ENCODE results near the gene OAT.

The OAT gene

GRCh38 chr10:124394583-124394982 is 24.1 kb downstream of the OAT start:
- no peak for DNase-seq

DNA sequence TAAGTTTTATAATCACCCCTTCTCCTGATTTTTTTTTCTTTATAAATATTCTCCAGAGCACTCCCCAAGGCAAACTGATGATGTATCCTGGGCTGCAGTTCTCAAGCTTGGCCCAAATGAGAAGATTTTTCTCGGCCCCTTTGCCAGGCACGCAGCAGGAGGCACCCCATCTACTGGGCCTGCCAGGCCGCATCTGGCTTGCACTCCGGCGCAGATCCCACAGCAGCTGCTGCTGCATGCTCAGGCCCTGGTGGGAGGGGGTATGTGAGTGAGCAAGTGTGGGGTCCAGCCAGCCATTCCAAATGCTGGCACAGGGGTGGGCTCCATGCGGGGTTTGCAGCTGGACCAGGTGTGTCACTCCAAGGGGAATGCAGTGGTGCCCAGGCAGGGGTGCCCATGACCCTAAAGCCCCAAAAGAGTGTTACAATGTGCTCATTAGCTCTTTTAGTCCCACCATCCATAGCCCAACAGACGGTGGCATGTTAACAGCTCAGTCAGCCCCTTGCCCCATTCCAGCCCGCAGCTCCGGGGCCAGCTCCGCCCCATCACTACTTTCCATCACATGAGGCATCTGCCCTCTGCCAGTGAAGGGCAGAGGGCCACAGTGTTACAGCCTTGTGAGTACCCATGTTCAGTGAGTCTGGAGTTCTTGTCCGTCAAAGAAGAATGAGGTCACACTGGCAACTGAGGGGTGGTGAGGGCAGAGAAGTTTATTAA is 25.9 kb downstream of the OAT start:
- no peak for DNase-seq

DNA sequence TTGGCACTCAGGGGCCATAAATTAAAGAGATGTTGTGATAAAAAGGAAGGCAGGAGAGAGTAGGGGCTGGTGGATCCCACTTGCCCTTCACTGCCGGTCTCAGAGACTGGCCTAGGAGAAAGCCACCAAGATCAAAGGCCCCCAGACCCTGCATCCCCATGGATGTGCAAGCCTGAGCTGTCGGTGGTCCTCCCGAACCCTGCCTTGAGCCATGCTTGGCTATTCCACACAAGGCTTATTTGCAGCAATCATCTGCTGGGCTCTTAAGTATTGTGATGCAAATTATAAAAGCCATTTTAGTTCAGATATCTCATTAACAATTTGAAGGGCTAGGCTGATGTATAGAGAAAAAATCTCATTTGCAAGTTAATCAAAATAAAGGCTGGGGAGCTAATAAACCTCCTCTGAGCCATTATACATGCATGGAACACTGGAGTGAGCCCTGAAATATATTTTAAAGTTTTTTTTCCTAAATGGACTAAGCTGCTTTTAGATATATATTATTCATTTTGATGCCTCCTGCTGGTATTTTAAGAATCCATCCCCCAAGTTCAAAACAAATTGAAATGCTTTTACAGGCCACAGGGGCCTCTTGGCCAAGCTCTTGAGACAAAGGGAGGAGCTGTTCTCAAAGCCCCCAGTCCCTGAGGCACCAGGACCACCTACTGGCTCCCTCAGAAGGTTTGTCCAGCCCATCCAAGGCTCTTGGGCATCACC is 28.1 kb downstream of the OAT start:
- no peak for DNase-seq

DNA sequence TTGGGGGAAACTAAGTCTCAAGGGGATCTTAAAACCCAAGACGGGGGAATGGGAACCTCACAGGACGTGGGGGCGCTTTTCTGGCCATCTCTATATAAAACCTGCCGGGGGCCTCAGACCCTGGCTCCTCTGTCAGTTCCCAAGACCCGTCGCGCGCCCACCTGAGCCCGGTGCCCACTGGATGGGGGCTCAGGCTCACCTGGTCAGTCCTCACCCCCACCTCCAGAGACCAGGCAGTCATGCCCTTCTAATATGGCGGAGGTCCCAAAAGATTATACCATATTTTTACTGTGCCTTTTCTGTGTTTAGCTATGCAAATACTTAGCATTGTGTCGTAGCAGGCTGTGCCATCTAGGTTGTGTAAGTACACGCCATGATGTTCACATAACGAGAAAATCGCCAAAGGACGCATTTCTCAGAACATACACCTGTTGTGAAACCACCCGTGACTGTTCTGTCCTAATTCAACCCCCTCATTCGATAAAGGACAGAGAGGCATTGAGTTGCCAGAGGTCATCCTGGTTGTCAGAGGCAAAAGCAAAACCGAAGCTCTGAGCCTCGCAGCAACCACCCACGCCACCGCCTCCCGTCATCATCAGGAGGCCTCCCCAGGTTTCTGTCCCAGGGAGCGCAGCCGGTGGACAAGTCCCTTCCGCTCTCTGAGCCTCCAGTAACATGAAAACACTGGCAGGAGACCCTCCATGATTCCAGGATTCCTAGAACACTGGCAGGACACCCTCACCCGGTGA is 28.9 kb downstream of the OAT start:
- no peak for DNase-seq

GRCh38 chr10:124388823-124389612 is 29.7 kb downstream of the OAT start:
- DNase-seq = peak; percentile 18

- no peak for DNase-seq
Observed at GRCh38 chr10:124388476-124388822, 30.3 kb downstream of the OAT start.

- no peak for DNase-seq
Observed at GRCh38 chr10:124387078-124387874, 31.4 kb downstream of the OAT start.

GRCh38 chr10:124386186-124387077 is 32.3 kb downstream of the OAT start:
- no peak for DNase-seq

- DNase-seq = no peak
Observed at GRCh38 chr10:124385627-124386185, 33.0 kb downstream of the OAT start.

DNA sequence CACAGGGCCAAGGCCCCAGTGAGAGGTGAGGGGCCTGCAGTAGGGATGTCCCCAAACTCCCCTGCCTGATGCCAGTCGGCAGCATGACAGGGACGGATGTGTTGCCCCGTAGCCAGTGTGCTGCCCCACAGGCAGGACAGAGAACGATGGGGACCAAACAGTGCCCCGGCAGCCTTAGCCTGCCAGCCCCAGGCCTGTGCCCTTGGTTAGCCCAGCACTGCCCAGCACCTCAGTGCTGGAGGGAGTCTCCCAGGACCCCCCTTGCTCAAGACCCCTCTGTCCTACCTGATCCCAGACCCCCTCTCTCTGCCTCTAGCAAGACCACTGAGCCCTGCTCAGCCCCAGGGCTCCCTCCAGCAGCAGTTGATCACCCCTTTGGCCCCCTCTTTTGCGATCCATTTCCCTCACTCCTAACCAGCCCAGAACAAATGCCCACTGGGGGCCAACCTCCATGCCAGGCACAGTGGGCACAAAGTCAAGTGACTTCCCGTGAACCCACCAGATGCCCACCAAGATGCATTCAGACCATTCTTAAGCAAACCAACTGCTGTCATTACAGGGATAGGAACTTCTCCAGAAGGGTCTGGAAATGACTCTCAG is 34.0 kb downstream of the OAT start:
- no peak for DNase-seq

GRCh38 chr10:124384172-124384571 is 34.6 kb downstream of the OAT start:
- peak; percentile 41 for DNase-seq

DNA sequence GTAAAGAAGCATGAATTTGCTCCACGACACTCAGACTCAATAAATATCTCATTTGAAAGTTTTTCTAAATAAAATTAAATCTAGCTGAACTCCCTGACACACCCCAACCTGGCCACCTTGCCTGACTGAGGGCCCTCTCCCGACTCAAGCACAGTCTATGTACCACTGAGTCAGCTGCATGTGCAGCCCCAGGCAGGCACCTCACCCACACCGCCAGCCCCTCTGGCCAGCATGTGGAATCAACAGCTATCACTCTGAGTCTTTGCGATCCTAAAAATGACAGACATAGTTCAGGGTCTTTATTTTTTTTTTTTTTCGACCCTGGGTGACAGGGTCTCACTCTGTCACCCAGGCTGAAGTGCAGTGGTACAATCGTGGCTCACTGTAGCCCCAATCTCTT is 35.2 kb downstream of the OAT start:
- DNase-seq = no peak

DNA sequence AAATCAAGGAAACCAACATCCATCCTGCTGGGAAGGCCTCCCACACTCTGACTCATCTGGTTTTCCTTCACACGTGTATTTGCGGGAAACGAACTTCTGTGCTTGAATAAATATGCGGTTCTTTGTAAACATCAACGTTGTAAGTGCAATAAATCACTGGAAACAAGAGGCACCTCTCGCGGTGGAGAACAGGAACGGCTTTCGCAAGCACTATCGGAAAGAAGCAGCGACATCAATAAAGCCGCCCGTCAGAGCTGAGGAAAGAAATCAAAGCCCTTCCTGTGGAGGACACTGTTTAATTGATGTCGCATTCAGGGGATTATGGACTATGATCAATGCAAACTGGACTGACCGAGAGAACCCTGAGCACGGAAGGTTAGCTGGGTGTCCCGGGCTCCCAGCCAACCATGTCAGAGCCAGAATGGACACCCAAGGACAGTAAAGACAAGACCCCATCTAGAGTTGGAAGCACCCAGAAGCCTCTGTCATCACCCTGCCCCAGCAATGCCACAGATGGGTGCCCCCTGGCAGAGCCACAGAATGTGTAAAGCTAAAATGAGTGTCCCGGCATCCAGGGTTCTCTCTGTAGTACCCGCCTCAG is 37.6 kb downstream of the OAT start:
- DNase-seq = no peak

DNA sequence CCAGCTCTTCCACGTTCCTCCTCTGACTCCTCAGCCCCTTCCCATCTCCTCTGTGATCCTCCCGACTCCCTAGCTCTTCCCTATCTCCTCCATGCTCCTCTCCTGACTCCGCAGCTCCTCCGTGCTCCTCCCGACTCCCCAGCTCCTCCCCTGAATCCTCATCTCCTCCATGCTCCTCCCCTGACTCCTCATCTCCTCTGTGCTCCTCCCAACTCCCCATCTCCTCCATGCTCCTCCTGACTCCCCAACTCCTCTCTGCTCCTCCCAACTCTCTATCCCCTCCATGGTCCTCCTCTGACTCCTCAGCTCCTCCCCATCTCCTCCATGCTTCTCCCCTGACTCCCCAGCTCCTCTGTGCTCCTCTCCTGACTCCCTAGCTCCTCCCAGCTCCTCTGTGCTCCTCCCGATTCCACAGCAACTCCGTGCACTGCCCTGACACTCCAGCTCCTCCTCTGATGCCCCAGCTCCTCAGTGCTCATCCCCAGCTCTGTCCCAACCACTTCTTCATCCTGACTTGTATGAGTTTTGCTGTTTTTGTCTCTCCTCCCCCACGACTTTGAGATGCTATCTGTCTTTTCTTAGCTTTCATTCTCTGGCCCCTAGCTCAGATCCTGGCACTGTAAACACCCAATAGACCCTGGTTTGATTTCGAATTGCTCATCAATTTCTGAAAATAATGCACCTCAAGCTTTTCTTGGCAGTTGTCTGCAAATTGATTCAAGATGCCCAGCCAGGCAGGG is 38.3 kb downstream of the OAT start:
- no peak for DNase-seq

- DNase-seq = no peak
Observed at GRCh38 chr10:124379609-124380193, 39.0 kb downstream of the OAT start.

DNA sequence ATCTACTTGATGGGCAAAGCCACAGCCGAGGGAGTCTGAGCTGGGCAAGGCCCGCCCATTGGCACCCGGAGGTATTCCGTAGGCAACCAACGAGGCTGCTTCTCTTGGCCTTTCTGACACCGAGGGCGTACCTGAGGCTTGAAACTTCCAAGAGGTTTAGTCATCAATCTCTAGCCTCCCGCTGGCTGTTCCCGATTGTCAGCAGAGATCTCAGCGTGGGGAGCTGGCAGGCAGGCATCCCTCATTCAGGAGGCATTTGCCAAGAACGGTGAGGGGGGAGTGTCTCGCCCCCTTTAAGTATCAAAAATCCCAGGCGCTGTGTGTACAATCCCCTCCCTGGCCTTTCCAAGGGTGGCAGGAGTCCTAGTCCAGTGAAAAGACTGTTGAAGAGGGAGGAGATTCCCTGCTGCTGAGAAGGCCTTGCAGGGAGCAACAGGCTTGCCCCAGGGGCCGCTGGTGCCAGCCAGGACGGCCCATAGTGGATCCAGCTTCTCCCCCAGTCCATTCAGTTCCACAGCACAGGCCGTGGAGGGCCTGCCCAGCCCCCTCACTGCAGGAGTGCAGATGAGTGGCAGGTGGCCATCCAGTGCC is 39.7 kb downstream of the OAT start:
- DNase-seq = peak; percentile 24

DNA sequence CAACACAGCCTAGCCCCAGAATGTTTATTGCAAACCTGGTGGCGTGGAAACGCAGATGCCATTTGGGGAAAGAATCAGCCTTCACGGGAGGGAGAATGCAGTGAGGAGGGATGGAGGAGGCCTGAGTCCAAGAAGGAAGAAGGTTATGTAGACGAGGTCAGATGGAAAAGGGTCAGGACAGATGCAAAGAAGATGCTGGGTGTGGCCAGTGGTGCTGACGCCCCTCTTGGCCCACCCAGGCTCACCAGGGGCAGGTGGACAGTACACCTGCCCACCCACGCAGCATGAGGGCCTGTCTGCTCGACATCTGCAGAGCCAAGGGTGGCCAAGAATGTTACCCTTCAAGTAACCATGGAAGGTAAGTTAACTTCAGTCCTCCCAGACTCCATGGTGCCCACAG is 40.5 kb downstream of the OAT start:
- no peak for DNase-seq

DNA sequence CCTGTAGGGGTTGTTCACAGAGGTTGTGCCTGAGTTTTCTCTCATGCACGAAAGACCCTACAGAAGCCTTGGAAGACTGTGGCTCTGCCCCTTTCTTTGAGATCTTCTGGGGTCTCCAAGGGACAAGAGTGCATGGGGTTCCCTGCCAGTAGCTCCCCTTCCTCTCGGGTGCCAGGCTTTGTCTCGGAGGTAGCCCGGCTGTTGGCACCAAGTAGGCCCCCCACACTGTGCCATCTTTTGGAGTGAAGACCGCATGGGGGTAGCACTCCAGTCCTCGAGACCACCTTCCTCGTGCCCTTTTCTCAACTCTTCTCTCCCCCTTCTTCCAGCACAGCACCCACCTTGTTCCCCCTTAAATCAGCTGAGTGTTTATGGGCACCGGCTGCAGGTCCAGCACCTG is 41.6 kb downstream of the OAT start:
- no peak for DNase-seq

GRCh38 chr10:124376411-124376810 is 42.3 kb downstream of the OAT start:
- DNase-seq = no peak
